ENCODE results near the gene VPREB1. TPM values are rescaled to one million over a fixed set of nuclear protein-coding genes. Genes with fewer than 3 reads are reported as not detected.
"Not testable (repeated sequence)": the region's sequence is repeated elsewhere in the genome, so short reads cannot be mapped to it uniquely, and the experiment has no call there.

The VPREB1 gene
- total RNA-seq, 4 donors from 2014 or later, result not detected

DNA sequence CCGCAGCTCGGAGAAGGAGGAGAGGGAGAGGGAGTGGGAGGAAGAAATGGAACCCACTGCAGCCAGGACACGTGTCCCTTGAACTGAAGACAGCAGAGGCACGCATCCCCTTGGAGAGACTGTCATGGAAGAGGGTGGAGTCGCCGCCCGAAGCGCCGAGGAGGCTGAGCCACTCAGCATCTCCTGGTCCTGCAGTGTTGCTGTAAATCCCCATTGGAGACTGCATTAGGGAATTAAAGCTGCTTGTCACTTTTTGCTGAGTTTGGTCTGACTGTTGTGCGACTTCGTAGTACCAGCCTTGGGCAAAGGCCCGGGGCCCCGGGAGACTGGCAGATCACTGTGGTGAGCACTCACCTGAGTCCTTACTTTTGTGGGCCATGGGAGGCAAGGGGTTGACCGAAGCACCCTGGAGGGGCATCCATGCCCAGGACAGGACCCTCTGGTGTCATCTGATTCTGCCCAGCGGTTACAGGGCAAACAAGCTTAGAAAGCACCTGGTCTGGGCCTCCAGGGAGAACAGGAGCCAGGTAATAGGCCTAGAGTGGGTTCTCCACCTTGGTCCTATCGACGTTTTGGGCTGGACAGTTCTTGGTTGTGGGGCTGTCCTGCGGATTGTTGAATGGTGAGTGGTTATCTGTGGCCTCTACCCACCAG, 797 bp downstream of the VPREB1 start:
- TF ChIP-seq POLR2A (IDR thresholded peaks at IDR 0.05; ENCODE audit: low read depth) (no peak), POLR2AphosphoS5 (IDR thresholded peaks at IDR 0.05) (no peak), CTCF (IDR thresholded peaks at IDR 0.05) (no peak), EP300 (IDR thresholded peaks at IDR 0.05) (no peak)
- no peaks in the 10 kb centered on the region for H3K9me3 ChIP-seq
- no peak overlapping the region for H3K4me3 ChIP-seq
- H3K27ac ChIP-seq (replicated peaks in 1 of 4), result no peak overlapping the region
- intact Hi-C loops (cut with DNase I), result no loop called here
- DNase-seq (ENCODE audit: extremely low spot score), result peak; percentile 75
- 86% methylated on average over 18 of the region's 18 CpGs for WGBS
- no peaks in the 10 kb centered on the region for H3K36me3 ChIP-seq
- peaks cover 0 to 63% (median 0%) of the 10 kb centered on the region in 4 donors for H3K27me3 ChIP-seq
- H3K4me1 ChIP-seq, result no peaks in the 10 kb centered on the region

GRCh38 chr22:22245935-22246525, 1.4 kb downstream of the VPREB1 start:
- intact Hi-C loops (cut with DNase I), result no loop called here
- Histone ChIP-seq H3K9me3 (no peaks in the 10 kb centered on the region), H3K27ac (replicated peaks in 1 of 4) (no peak overlapping the region), H3K4me3 (no peak overlapping the region), H3K36me3 (no peaks in the 10 kb centered on the region), H3K4me1 (no peaks in the 10 kb centered on the region), H3K27me3 (peaks cover 0 to 58% (median 0%) of the 10 kb centered on the region in 4 donors)
- DNase-seq (ENCODE audit: extremely low spot score), result peak; percentile 60
- no peak for TF ChIP-seq POLR2A (IDR thresholded peaks at IDR 0.05; ENCODE audit: low read depth)
- no peak for TF ChIP-seq EP300 (IDR thresholded peaks at IDR 0.05)
- 74% methylated on average over 6 of the region's 6 CpGs for WGBS

DNA sequence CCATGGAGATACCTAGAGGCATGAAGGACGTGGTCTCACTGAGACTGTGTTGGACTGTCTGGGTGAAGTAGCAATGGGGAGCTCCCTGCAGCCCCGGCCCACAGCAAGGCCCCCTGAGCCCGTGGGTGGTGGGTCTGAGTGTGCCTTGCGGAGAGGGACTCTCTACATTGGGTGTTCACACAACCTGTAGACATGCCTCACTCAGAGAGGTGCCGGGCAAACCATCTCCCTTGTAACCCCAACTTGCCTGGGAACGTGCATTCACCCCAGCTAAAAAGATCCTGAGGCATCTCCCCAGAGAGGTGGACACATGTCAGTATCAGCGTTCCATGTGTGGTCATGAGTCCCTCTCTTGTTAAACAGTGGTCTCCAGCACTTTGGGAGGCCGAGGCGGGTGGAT, 2.1 kb downstream of the VPREB1 start:
- WGBS, result 80% methylated on average over 5 of the region's 9 CpGs
- peak; percentile 80 for DNase-seq (ENCODE audit: extremely low spot score)
- no peaks in the 10 kb centered on the region for H3K9me3 ChIP-seq
- TF ChIP-seq POLR2A (IDR thresholded peaks at IDR 0.05; ENCODE audit: low read depth), result no peak
- no peak for TF ChIP-seq CTCF (IDR thresholded peaks at IDR 0.05)
- TF ChIP-seq POLR2AphosphoS5 (IDR thresholded peaks at IDR 0.05), result no peak
- TF ChIP-seq EP300 (IDR thresholded peaks at IDR 0.05), result no peak
- H3K36me3 ChIP-seq, result no peaks in the 10 kb centered on the region
- H3K4me1 ChIP-seq, result no peaks in the 10 kb centered on the region
- intact Hi-C loops (cut with DNase I), result no loop called here
- H3K27ac ChIP-seq (replicated peaks in 1 of 4), result no peak overlapping the region
- peaks cover 0 to 53% (median 0%) of the 10 kb centered on the region in 4 donors for H3K27me3 ChIP-seq
- H3K4me3 ChIP-seq, result no peak overlapping the region

DNA sequence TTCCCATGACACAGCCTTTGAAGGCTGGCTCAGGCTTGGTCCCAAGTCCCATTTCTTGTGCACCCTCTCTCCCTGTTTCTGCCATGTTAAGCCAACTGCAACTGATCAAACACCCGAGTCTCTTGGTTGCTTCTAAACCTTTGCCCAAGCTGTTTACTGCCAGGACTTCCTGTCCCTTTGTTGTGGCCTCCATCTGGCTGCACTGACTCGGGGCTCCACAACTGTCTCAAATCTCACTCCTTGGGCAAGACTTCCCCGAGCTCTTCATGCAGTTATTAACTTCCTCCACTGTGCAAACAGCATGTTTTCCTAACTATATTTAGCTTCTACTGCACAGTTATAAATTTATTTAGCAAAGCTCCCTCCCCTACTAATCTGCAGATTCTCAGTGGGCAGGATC, 4.3 kb downstream of the VPREB1 start:
- Histone ChIP-seq H3K4me1 (no peaks in the 10 kb centered on the region), H3K27ac (replicated peaks in 1 of 4) (no peak overlapping the region), H3K36me3 (no peaks in the 10 kb centered on the region), H3K9me3 (no peaks in the 10 kb centered on the region), H3K27me3 (peaks cover 0 to 35% (median 0%) of the 10 kb centered on the region in 4 donors), H3K4me3 (no peak overlapping the region)
- no peak for TF ChIP-seq POLR2AphosphoS5 (IDR thresholded peaks at IDR 0.05)
- TF ChIP-seq POLR2A (IDR thresholded peaks at IDR 0.05; ENCODE audit: low read depth), result no peak
- no peak for TF ChIP-seq CTCF (IDR thresholded peaks at IDR 0.05)
- intact Hi-C loops (cut with DNase I), result no loop called here
- 74% methylated on average over 3 of the region's 3 CpGs for WGBS
- DNase-seq (ENCODE audit: extremely low spot score), result no peak

DNA sequence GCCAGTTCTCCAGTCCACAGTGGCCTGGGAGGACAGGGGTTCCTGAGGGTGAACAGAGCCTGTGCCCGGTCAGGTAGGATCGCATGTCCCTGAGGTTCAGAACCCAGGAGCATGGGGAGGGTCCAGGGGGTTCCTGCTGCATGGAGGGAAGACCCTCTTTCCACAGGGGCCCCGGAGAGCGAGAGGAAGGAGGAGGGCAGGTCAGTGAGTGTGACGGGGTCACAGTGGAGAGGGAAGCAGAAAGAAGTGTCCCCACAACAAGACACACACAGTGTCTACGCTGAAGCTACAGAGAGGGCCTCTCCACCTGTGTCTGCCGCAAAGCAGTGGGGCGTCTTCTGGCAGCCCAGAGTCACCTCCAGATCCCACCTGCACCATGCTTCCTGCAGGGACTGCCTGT, 6.1 kb downstream of the VPREB1 start:
- H3K36me3 ChIP-seq; H3K4me1 ChIP-seq; intact Hi-C loops (cut with DNase I); DNase-seq (ENCODE audit: extremely low spot score); H3K9me3 ChIP-seq; H3K27ac ChIP-seq (replicated peaks in 1 of 4); H3K4me3 ChIP-seq: not testable (repeated sequence)
- 85% methylated on average over 8 of the region's 8 CpGs for WGBS
- peaks cover 0 to 18% (median 0%) of the 10 kb centered on the region in 4 donors for H3K27me3 ChIP-seq

DNA sequence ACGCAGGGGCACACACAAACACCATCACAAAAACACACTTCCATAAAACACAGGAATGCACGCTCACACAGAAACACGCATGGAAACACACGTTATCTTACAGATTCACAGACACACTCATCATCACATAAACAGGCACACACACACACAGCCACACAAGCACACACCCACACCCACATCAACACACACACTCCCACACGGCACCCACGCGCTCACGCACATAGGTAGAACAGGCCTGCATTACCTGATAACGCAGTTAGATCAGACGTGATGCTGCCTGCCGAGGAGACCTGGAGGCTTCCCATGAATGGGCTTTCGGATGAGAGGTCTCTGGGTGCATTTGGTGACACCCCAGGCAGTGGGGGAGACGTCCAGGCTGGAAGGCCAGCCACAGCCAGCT, 11.5 kb downstream of the VPREB1 start:
- H3K4me1 ChIP-seq; H3K27ac ChIP-seq (replicated peaks in 1 of 4); intact Hi-C loops (cut with DNase I); H3K9me3 ChIP-seq; DNase-seq (ENCODE audit: extremely low spot score); H3K36me3 ChIP-seq; H3K27me3 ChIP-seq; H3K4me3 ChIP-seq: not testable (repeated sequence)
- 83% methylated on average over 11 of the region's 13 CpGs for WGBS

GRCh38 chr22:22258597-22259415, 14.2 kb downstream of the VPREB1 start:
- H3K9me3 ChIP-seq; H3K36me3 ChIP-seq; DNase-seq (ENCODE audit: extremely low spot score); H3K27me3 ChIP-seq; H3K4me1 ChIP-seq; intact Hi-C loops (cut with DNase I); H3K27ac ChIP-seq (replicated peaks in 1 of 4); H3K4me3 ChIP-seq: not testable (repeated sequence)
- 90% methylated on average over 7 of the region's 7 CpGs for WGBS

- H3K4me3 ChIP-seq; intact Hi-C loops (cut with DNase I); H3K4me1 ChIP-seq; H3K9me3 ChIP-seq; H3K27ac ChIP-seq (replicated peaks in 1 of 4); H3K36me3 ChIP-seq; DNase-seq (ENCODE audit: extremely low spot score); H3K27me3 ChIP-seq: not testable (repeated sequence)
- 96% methylated on average over 2 of the region's 2 CpGs for WGBS
Observed at GRCh38 chr22:22260169-22260568, 15.6 kb downstream of the VPREB1 start.

DNA sequence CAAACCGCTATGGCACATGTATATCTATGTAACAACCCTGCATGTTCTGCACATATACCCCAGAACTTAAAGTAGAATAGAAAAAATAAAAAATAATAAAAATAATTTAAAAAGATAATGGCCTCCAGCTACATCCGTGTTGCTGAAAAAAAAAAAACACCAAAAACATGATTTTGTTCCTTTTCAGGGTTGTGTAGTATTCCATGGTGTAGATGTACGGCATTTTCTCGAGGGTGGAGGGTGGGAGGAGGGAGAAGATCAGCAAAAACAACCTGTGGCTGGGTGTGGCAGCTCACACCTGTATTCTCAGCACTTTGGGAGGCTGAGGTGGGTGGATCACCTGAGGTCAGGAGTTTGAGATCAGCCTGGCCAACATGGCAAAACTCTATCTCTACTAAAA, 16.0 kb downstream of the VPREB1 start:
- WGBS, result 79% methylated on average over 4 of the region's 4 CpGs
- H3K9me3 ChIP-seq; intact Hi-C loops (cut with DNase I); H3K4me1 ChIP-seq; H3K36me3 ChIP-seq; DNase-seq (ENCODE audit: extremely low spot score); H3K4me3 ChIP-seq; H3K27ac ChIP-seq (replicated peaks in 1 of 4); H3K27me3 ChIP-seq: not testable (repeated sequence)
